NCI-H1417 treated with DMSO at 0.1 percent for 48 hours (cell line): Measurements from ENCODE around the gene CCDC88C.
"Not testable (repeated sequence)": the region's sequence is repeated elsewhere in the genome, so short reads cannot be mapped to it uniquely, and the experiment has no call there.

Experiments used
- DNase-seq: peaks from one replicate; lab custom pipeline; 2025; lab: John Stamatoyannopoulos, UW

Gene CCDC88C

DNA sequence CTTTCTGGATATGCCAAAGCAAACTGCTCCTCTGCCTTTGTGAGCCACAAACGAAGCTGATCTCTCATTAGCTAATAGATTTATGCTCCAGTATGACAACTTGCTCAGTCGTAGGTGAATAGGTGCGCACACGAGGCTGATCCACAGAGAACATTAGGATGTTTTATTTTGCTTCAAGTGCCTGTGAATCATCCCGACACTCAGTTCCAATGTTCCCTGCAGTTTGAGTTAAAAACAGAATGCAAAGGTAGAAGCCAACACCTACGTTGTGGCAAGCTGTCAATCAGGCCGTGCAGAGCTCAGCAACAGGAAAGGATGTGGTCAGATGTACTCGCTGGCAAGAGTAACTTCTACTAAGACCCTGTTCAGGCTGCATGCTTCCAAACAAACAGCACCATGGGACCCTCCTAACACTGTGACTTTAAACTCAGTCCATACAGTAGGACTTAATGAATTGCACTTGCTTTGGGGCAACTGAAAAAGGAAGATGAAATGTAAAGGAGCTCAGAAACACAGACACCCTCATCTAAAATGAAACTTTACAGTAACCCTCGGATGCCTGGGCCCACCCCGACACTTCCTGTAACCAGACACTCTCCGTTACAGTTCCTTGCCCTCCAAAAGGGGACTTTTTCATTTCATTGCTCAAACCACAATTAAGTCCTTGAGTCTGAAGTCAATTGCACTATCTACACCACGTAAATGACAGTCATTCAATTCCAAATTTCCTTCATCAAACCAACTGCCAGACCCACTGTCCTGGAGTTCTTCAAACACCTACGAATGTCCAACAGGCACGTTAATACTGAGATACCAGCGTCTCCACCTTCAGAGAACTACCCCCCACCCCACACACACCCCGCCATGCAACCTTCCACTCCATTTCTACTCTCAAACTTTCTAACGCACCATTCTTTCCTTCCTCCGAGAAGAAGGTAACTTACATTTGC lies 1.6 kb downstream of the CCDC88C start:
- DNase-seq, result no peak

DNA sequence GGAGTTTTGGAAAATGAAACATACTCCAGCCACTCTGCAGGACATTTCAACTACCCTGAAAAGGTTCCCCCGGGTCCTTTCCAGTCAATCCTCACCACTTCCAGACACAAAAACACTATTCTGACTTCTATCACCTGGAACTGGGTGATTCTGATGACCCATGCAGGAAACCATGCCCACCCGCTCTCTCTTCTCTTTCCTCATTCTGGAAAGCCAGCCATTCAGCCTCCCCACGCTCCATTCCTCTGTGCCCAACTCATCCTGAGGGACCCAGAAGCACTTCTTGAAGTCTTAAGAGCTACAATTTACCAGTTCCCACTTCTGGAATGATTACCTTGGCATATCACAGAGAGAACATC lies 3.2 kb downstream of the CCDC88C start:
- no peak for DNase-seq

DNA sequence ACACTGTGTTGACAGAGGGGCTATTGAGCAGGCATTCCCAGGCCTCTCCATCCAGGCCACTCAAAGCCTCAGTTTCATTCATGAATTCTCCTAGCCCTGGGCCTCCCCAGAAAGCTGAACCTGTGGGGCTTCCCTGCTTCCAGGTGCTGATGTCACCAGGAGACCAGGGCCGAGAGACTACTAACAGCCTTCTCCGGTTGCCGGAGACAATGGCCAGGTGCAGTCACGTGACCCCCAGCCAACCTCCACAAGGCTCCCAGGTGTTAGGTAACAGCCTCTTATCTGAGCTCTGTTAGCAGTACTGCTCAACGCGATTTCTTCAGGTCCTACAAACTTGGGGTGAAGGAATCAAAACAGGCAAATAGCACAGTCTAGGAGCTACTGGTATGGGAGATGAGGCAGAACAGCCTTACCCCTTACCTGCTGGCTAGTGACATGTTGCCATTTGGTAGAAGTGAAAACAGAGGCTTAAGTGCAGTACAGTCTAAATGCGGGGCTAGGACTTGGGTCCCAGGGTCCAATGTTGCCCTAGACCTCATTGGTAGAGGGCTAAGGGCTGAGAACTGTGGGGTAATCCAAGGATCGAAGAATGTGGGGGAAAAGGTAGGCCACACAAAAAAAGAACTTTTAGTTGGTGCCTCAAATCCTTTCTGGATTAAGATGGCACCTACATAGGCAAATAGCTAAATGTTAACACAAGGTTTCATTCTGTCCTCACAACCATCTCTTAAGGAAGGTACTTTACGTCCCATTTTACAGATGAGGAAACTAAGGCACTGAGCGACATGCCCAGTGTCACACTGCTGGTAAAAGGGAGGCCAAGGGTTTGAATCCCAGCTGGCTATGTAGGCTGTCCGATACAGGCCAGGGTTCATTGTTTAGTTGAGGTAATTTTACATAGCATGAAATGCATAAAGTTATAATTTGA lies 3.8 kb downstream of the CCDC88C start:
- DNase-seq, result no peak

DNA sequence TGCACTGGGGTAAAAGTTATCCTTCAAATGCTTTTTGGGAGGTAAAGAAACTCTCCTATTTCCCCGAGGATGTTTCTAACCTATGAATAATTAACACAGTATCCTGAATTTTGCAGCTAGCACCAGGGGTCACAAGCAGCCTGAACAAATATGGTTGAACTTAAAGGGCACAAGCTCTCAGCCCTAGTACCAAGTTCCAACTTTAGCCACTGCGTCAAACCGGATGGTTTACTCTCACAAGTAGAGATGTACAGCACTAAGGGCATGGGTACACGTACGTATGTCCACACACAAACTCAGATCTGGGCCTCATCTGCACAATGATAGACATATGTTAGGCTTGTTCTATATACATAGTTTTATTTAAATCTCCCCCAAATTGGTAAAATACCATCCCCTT lies 4.7 kb downstream of the CCDC88C start:
- DNase-seq, result no peak

DNA sequence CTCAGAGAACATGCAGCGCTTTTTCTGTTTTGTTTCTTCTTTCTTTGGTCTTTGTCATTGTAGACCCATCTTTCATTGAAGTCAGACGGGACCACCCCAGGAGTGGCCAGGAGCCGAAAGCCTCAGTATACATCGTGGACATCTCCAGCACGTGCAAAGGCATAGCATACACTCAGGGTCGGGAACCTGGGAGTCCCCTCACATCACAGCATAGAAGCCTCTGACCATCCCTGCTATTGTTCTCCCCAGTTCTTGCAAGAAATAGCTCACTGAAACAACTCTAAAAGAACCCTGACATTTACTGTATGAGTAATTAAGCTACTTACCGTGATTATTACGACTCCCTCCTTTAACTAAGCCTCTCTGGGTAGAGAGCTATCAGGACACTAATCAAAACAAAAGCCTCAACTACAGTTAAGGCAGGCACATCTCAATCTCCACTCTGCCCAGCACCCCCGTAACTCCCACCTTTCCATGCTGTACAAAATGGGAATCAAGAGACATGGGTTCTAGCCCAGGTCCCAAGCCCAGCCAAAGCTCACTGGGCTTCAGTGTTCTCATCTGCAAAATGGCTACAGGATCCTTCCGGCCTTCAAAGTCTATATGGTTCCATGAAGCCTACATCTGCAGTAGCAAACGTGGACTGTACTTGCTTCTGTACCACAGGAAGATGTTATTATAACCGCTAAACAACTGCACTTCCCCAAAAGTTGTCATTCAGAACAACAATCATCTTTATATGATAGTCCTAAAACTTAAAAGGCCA lies 6.7 kb downstream of the CCDC88C start:
- no peak for DNase-seq

DNA sequence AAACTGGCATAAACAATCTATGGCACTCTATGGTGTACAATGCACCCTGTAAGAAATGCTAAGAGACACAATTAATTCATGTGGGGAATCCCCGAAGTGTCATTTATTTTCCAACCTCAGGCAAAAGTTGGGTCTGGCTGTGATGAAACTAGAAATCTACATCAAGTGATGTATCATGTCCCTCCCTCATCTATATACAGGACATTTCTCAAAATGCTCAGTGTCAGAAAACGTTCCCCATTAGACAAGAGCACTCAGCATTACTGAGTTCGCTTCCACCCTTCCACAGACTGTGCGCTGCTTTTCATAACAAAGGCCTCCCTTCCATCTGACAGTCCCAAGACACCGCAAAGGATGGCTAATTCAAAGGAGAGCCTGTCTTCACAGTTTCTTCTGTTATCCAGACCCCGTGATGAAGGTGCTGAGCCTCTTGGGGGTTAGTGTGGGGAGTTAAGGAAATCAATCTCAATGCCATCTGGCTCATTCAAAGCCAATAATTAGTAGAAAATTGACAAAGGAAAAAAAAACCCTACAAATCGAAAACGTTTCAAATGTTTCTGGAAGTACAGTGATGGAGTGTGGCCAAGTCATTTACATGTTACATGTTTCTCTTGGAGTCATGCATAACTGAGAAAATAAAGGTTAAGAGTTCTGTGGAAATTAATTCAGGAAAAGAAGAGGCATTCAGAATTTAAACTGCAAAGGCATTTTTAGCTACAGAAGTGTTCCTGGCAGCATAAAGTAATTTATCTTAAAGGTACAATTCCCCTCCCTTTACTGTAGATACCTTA lies 7.5 kb downstream of the CCDC88C start:
- DNase-seq, result no peak

DNA sequence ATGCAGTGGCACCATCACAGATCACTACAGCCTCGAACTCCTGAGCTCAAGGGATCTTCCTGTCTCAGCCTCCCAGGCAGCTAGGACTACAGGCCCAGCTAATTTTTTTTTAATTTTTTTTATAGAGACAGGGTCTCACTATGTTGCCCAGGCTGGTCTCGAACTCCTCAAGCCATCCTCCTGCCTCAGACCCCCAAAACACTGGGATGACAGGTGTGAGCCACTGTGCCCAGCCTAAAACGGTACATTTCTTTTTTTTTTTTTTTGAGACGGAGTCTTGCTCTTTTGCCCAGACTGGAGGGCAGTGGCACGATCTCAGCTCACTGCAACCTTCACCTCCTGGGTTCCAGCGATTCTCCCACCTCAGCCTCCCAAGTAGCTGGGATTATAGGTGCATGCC lies 8.4 kb downstream of the CCDC88C start:
- not testable (repeated sequence) for DNase-seq

DNA sequence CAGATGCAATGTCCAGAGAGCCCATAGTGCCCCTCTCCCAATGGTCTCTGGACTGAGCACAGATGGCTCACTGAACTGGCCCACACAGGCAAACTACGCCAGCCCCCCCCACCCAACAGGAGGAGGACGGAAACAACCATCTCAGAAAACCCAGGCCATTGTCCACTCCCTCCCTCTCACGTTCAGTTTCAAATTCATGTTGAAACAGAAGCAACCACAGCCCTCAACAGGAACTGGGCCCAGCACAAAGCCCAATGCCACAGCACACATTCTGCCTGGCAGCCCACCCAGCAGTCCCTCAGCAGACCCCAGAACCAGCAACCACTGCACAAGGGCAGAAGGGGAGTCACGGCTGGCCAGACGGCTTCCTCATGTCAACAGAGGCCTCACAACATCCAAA lies 10.6 kb downstream of the CCDC88C start:
- DNase-seq, result no peak

DNA sequence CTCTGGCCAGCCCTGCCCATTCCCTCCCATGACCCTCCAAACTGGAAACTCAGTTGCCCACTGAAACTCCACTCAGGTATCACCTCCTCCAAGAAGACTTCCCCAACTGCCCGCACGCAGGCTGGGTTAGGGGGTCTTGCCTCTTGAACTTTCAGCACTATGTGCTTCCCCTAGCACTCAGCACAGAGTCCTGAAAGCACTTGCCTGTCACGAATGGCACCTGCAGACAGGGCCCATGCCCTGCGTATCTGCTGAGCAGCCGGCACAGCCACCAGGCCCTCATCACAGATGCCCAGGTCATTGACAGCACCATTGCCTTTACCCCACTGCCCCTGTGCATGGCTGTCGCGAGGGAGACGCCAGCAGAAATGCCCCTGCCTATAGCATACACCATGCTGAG lies 11.2 kb downstream of the CCDC88C start:
- DNase-seq, result no peak

DNA sequence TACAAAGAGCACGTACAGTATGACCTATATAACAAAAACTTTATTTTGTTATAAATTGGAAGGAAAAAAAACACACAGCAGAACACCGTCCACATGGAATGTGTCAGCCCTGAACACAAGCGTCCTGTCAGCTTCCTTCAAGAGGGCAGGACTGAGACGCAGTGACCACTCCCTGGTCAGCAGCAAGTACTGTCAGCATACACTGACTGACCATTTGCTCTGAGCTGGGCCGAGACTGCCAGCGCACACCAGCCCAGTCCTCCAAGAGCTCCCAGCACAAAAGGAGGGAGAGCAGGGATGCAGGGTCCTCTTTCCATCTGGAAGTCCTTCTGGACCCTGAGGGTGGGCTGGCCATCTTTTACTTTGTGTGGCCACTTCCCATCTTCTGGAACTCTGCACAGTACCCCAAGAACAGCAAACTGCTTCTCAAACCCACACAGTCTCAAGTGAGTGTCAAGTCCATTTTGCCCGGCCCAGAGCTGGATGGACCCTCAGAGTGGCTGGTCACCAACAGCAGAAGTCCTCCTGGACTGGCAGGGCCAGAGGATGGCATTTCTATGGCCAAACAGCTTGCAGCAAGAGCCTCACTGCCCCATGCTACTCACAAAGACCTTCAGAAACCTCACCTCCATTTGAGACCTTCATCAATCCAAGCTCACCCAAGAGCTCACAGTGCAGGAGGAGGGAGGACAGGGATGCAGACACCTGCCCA lies 11.7 kb downstream of the CCDC88C start:
- DNase-seq, result no peak

DNA sequence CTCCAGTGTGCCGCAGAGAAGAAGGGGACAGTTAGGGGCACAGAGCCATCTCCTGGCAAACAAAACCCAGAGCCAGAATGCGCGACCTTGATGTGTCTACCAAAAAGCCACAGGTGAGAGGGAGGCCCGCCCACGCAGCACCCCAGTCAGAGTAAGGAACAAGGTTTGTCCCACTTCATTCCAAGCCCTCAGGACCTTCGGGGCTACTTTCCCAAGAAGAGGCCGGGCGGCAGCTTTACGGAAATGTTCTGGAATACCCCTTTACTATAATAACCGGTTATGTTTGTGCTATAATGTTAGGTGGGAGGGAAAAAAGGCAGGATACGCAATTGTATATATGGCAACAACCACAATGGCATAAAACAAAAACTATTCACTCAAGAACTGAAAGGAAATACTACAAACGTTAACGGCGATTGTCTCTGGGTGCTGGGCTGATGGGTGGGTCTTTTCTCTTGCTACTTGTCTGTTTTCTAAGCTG lies 12.3 kb downstream of the CCDC88C start:
- no peak for DNase-seq

DNA sequence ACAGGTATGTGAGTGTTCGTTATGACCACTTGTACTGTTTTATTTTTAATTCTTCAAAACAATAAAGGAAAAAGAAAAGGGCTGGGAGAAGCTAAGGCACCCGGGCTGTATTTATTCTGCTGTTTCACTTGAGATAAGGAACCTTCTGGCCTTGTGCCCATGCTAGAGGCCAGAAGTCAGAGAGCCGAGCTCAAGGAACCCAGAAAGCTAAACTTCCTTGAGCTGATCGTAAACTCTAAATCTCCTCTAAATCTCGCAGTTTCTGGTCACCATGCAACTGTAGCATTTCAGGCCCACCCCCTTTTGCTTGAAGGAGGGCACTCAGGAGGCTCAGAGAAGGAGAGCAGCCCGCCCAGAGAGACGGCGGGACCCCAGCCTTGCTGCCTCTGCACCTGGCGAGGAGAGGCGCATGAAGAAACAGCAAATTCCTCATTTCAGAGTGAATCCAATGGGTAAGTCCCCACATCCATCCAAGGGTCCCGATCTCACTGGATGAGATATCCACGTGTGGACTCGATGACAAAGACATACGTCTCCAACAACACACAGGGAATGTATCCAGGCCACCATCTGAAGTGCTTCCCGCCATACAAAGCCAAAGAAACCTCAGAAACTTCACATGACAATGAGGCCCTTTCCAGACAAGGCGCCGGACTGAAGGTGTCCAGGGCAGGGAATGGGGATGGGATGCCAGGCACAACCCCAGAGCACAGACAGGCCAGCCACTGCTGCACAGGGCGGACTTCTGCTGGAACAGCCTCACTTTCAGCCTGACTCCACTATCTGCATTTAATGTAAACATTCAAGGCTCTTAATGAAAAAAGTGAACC lies 14.6 kb downstream of the CCDC88C start:
- no peak for DNase-seq

DNA sequence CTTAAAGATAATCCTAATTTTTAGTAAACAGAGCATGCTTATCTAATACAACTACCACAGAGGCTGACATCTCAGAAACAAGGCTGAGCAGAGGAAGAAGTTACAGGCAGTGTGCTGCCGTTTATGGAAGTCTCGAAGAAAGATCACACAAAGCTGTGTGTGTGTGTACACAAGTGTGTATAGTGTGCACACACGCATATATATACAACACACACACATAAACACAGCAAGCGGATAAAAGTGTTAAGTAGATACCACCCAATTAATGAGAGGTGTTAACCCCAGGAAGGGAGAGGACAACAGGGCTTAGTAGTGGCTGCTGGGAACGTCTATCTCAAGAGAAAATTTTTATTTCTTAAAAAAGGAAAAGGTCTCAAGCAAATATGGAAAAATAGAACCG lies 15.3 kb downstream of the CCDC88C start:
- DNase-seq, result no peak

DNA sequence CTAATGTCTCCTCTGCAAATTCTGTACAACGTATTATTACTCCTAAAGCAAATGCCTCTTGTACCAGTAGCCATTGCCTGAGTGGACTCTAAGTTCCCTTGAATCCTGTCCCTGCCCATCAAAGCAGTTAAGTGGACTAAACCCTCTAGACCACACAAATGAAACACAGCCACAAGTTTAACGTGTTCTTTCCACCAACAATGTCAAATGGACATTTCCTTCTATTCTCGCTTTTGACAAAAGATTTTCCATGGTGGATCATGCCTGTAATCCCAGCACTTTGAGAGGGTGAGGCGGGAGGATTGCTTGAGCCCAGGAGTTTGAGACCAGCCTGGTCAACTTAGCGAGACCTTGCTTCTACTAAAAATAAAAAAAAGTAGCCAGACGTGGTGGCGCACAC lies 15.9 kb downstream of the CCDC88C start:
- DNase-seq, result no peak

DNA sequence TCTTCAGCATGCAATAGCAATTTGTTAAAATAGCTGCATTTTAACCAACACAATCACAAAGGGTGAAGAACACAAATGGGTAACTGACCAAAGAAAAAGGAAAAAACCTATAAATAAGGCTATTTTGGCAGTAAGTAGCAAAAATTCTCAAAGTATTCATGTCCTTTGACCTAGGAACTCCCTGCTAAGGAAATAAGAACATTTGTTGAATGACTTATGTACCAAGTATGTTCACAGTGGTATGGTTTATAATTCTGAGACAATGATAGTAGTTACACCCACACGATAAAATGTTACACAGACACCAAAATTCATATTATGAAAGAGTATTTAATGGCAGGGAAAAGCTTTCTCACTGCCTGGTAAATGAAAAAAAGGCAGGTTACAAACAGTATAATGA lies 16.9 kb downstream of the CCDC88C start:
- DNase-seq, result no peak

DNA sequence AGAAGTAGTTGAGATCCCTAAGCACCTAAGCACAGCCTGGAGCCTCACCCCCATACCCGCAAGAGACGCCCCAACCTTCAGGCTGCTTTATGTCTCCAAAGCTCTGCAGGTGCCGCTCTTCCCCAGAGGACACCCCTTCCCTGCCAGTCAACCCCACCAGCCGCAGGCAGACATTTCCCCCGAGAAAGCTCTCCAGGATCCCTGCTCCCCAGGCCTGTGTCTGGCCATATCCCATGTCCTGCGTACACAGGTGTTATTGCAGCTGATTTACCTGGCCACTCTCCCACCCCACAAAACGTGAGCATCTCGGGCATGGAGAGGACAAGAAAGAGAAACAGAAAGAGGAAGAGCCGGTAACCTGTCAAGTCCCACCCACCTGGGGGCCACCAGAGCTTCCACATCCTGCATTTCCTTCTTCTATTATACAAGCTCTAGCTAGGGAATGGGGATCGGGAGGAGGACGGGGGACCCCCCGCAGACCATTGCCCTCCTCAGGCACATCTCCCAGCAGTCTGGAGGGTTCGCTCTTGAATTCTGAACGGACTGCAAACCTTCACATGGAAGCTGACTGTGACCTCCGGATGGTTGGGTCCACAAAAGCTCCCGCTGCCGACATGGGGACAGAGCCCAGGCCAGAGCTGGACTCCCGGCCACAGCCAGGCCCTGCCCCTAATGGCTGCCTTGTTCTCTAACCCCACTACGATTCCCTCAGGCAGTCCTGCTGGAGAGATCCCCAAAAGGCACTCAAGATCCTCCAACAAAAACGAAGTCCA lies 17.6 kb downstream of the CCDC88C start:
- DNase-seq, result no peak

DNA sequence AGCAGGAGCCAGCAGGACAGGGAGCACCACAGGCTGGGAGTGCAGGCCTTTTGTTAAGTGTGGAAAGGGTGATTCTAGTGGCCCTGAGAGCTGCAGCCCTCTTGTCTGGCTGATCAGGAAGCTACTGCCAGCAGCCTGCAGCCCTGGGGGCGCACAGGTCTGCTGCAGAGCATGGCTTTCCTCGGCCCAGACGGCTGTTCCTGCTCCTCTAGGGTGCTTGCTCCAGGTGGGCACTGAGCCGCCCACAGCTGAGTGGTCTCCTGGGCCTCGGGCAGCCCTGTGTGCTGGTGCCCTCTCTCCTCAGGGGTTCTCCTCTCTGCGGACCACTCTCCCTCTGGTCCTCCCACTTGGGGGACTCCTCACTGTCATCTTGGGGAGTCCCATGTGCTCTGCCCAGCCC lies 18.9 kb downstream of the CCDC88C start:
- DNase-seq, result no peak

DNA sequence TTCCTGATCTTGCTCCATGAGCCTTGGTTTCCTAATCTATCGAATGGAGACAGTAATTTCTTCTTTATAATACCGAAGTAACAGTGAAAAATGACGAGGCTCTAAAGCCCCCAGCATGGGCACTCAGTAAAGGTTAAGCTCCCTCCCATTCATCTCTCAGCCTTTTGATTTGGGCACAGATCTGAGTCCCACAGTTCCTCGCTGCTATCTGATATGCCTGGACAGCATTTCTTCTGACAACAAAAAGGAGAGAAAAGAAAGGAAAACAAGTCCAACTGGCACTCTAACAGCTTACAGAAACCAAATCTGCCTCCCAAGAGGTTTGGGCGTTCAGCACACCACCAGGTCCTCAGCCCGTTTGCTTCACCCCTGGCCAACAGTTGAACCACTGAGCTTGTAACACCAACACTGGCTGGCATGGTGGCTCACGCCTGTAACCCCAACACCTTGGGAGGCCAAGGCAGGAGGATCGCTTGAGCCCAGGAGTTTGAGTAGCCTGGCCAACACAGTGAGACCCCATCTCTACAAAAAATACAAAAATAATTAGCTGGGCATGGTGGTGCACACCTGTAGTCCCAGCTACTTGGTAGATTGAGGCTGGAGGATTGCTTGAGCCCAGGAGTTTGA lies 19.5 kb downstream of the CCDC88C start:
- no peak for DNase-seq
